ENCODE data around the gene ZNF460. TPM values are rescaled to one million over a fixed set of nuclear protein-coding genes. Genes with fewer than 3 reads are reported as not detected.

The ZNF460 gene
- total and polyA plus RNA-seq, 2 of the 8 experiments (the other 6 are each of a cell fraction or from before 2014, with no cell fraction given), result 9.3 to 57.9 TPM

GRCh38 chr19:57288373-57288772 lies 8.1 kb downstream of the ZNF460 start:
- DNase-seq (ENCODE audit: low read depth in 1 of 2, low spot score in 2 of 2) (no peak), FAIRE-seq (no peak)
- Histone ChIP-seq H2BK120ac (replicated peaks; ENCODE audit: low read depth, low read length) (no peak overlapping the region), H3K18ac (ENCODE audit: extremely low read depth, low read length) (no peak overlapping the region), H2AFZ (ENCODE audit: low read length) (no peak overlapping the region), H3K14ac (ENCODE audit: insufficient read length) (no peak overlapping the region), H3K27me3 (replicated peaks in 1 of 4; ENCODE audit: control insufficient read depth in 3 of 4, extremely low read depth in 1 of 4, insufficient read depth in 3 of 4, low read length in 3 of 4) (no peaks in the 10 kb centered on the region), H3K79me2 (ENCODE audit: control insufficient read depth in 1 of 2, insufficient read depth in 2 of 2, low read length in 2 of 2) (peaks cover 6 to 89% of the 10 kb centered on the region in 2 experiments; a peak in 3 of 4 replicates), H3K4ac (replicated peaks; ENCODE audit: insufficient read length, low read depth, low read length) (no peak overlapping the region), H2BK5ac (ENCODE audit: low read depth, low read length) (no peak overlapping the region), H3K23me2 (ENCODE audit: low read depth, low read length) (no peaks in the 10 kb centered on the region), H3K4me3 (ENCODE audit: extremely low read depth in 1 of 4, insufficient read depth in 2 of 4, low read depth in 3 of 4, low read length in 4 of 4) (no peak overlapping the region), H2BK15ac (ENCODE audit: low read length) (no peak overlapping the region), H3K23ac (ENCODE audit: insufficient read length) (no peak overlapping the region), H3K36me3 (ENCODE audit: control insufficient read depth in 2 of 4, insufficient read depth in 4 of 4, low read length in 3 of 4) (peaks cover 41 to 82% (median 73%) of the 10 kb centered on the region in 4 experiments), H3K9me3 (ENCODE audit: insufficient read depth in 2 of 2, low read depth in 1 of 2, low read length in 1 of 2) (no peaks in the 10 kb centered on the region), H3K27ac (ENCODE audit: low read depth, low read length) (no peak overlapping the region), H2AK5ac (ENCODE audit: low read depth, low read length) (no peak overlapping the region), H3K56ac (replicated peaks; ENCODE audit: insufficient read length, low read depth, low read length) (no peak overlapping the region), H3K79me1 (ENCODE audit: low read depth, low read length) (peaks cover 18% of the 10 kb centered on the region; the same call in 1 of the 2 replicates), H3K4me2 (ENCODE audit: insufficient read depth in 1 of 2, low read depth in 2 of 2, low read length in 2 of 2) (no peak overlapping the region), H4K5ac (ENCODE audit: insufficient read length, low read depth, low read length) (no peak overlapping the region), H3K9ac (replicated peaks in 1 of 4; ENCODE audit: extremely low read depth in 1 of 4, low read depth in 3 of 4, low read length in 3 of 4) (no peak overlapping the region), H4K20me1 (replicated peaks in 1 of 2; ENCODE audit: control insufficient read depth in 1 of 2, insufficient read depth in 2 of 2, low read length in 2 of 2) (peaks cover 4 to 13% of the 10 kb centered on the region in 2 experiments), H3K4me1 (replicated peaks in 1 of 4; ENCODE audit: control insufficient read depth in 3 of 4, insufficient read depth in 4 of 4, low read length in 3 of 4) (no peaks in the 10 kb centered on the region), H4K8ac (ENCODE audit: extremely low read depth, insufficient read depth, low read length) (no peak overlapping the region), H4K91ac (replicated peaks; ENCODE audit: insufficient read length, low read length) (no peak overlapping the region), H2BK20ac (ENCODE audit: low read length) (no peak overlapping the region), H2BK12ac (ENCODE audit: low read depth, low read length) (no peak overlapping the region)
- no peak for TF ChIP-seq CREB1 (IDR thresholded peaks at IDR 0.05)
- no peak for TF ChIP-seq CEBPB (IDR thresholded peaks at IDR 0.05; ENCODE audit: low read depth, low read length)
- TF ChIP-seq ATF2 (IDR thresholded peaks at IDR 0.05; ENCODE audit: low read length), result no peak
- no peak for TF ChIP-seq TAF1 (IDR thresholded peaks at IDR 0.05; ENCODE audit: low read depth, low read length)
- no peak for TF ChIP-seq CTBP2 (IDR thresholded peaks at IDR 0.05; ENCODE audit: borderline replicate concordance, insufficient read depth, insufficient read length, low read length)
- no peak for TF ChIP-seq TBP (IDR thresholded peaks at IDR 0.05; ENCODE audit: low read depth, low read length)
- WGBS, 2 experiments (ENCODE audit: extremely low coverage in 1 of 2, insufficient coverage in 1 of 2, insufficient read length in 1 of 2, insufficient replicate concordance in 2 of 2, low coverage in 1 of 2, low lambda C conversion rate in 2 of 2, missing lambda C conversion rate in 1 of 2), result 94% methylated on average over 4 of the region's 4 CpGs; no CpG with 5 or more reads in 1 of the 2 experiments
- POLR2A ChIA-PET (ENCODE audit: partially characterized antibody), result interaction anchor here (1.0 to 2.3 kb wide), 4 partner anchors 12 to 67 kb away, joined by 3 to 13 read pairs (median 4); no protein-coding TSS in a partner anchor
- CTCF ChIA-PET (ENCODE audit: partially characterized antibody), result interaction anchor here (1.2 kb wide), 1 partner anchor 14 kb away, joined by 5 read pairs; no protein-coding TSS in a partner anchor
